CD4-positive, alpha-beta T cell (primary cell): ENCODE measurements around the gene ATP1A4. TPM values are rescaled to one million over a fixed set of nuclear protein-coding genes. Genes with fewer than 3 reads are reported as not detected.

ENCODE experiments used
- ATAC-seq: fragments of 200-7000 bp; cut with Tn5 transposase; one replicate; pipeline ENCODE4 v1.10.0; 2022; ENCODE audit warnings: mild to moderate bottlenecking; ENCODE audit not compliant: poor library complexity
- CTCF ChIA-PET: fragments of 350-600 bp; sonication (Branson Sonifier 250); formaldehyde crosslinking; loops from one replicate; lab custom pipeline; 2021; ENCODE audit warnings: antibody characterized with exemption, inconsistent platforms; lab: Charles Lee
- POLR2A ChIA-PET: fragments of 350-600 bp; sonication (Branson Sonifier 250); formaldehyde crosslinking; loops from one replicate; lab custom pipeline; 2021; ENCODE audit warnings: antibody characterized with exemption, inconsistent platforms; lab: Charles Lee
- DNase-seq, 14 experiments: peaks; one replicate each; pipeline ENCODE4 v3.0.0-alpha.2; 2013 to 2020; ENCODE audit warnings: mixed read lengths in 2 of 14
- H3K27ac ChIP-seq, 2 donors: one replicate each; pipeline versions ENCODE4 v1.5.1 to v1.7.0; 2013; ENCODE audit warnings: low read length in 2 of 2, low read depth in 1 of 2, mild to moderate bottlenecking in 1 of 2
- H3K27me3 ChIP-seq, 2 experiments: 1 replicate in 1 of 2; 2 replicates in 1 of 2; pipeline versions ENCODE4 v1.6.1 to v1.7.0; 2013; ENCODE audit warnings: low read length in 2 of 2, control low read depth in 1 of 2, mild to moderate bottlenecking in 1 of 2, moderate library complexity in 1 of 2; ENCODE audit not compliant: insufficient read depth in 2 of 2, control insufficient read depth in 1 of 2
- H3K36me3 ChIP-seq: one replicate; pipeline ENCODE4 v1.6.1; 2013; ENCODE audit warnings: low read length, control low read depth; ENCODE audit not compliant: insufficient read depth
- H3K4me1 ChIP-seq: one replicate; pipeline ENCODE4 v1.6.1; 2013; ENCODE audit warnings: low read length, control low read depth; ENCODE audit not compliant: insufficient read depth
- H3K4me3 ChIP-seq: one replicate; pipeline ENCODE4 v1.5.1; 2013; ENCODE audit warnings: mild to moderate bottlenecking, low read length, moderate library complexity
- H3K9me3 ChIP-seq, 2 experiments: 1 replicate in 1 of 2; 2 replicates in 1 of 2; pipeline versions ENCODE4 v1.6.1 to v1.7.0; 2013; ENCODE audit warnings: low read length in 2 of 2, mild to moderate bottlenecking in 2 of 2, control low read depth in 1 of 2, moderate library complexity in 1 of 2; ENCODE audit not compliant: control insufficient read depth in 1 of 2, insufficient read depth in 1 of 2
- H3K27ac Mint-ChIP-seq: one replicate; pipeline ENCODE4 v1.8.0; 2020; ENCODE audit warnings: mixed read lengths
- H3K27me3 Mint-ChIP-seq: one replicate; pipeline ENCODE4 v1.8.0; 2021; ENCODE audit warnings: mixed read lengths
- H3K36me3 Mint-ChIP-seq: one replicate; pipeline ENCODE4 v1.8.0; 2021; ENCODE audit warnings: low read depth, mixed read lengths
- H3K4me1 Mint-ChIP-seq: one replicate; pipeline ENCODE4 v1.8.0; 2021; ENCODE audit warnings: low read depth, mixed read lengths
- H3K4me3 Mint-ChIP-seq: one replicate; pipeline ENCODE4 v1.8.0; 2020; ENCODE audit warnings: mild to moderate bottlenecking, mixed read lengths
- H3K9me3 Mint-ChIP-seq: one replicate; pipeline ENCODE4 v1.8.0; 2020; ENCODE audit warnings: mixed read lengths
- intact Hi-C, 2 experiments: fragments of 100-400 bp; cut with DNase I in 1 of 2; cut with micrococcal nuclease in 1 of 2; formaldehyde crosslinking; loops; one replicate each; pipeline versions ENCODE4 v1.15.1 to v1.9.0; 2023 to 2025; cut with DNase I, micrococcal nuclease
- total RNA-seq, 174 experiments: library from RNA in 2 of 174; stranded (reverse) in 2 of 174; gene quantifications; one replicate each; pipeline ENCODE4 v1.2.3 and lab custom pipeline; 2021 to 2026
- TF ChIP-seq, protein P1 (sequence below): fragments of 200-600 bp; IDR thresholded peaks from one replicate; pipeline ENCODE4 v1.8.0; 2022; ENCODE audit warnings: antibody characterized with exemption, mild to moderate bottlenecking

The ATP1A4 gene
- total RNA-seq, 2 experiments from 2014 or later = 0.22 TPM; not detected in 1

GRCh38 chr1:160192234-160192633 lies 40.8 kb downstream of the ATP1A4 start:
- DNase-seq = no peak
- Mint-ChIP-seq H3K4me3 (no peak overlapping the region), H3K27me3 (no peaks in the 10 kb centered on the region), H3K36me3 (no peaks in the 10 kb centered on the region), H3K9me3 (no peaks in the 10 kb centered on the region), H3K4me1 (no peaks in the 10 kb centered on the region), H3K27ac (no peak overlapping the region)
- Histone ChIP-seq H3K4me3 (no peak overlapping the region), H3K9me3 (no peaks in the 10 kb centered on the region), H3K36me3 (no peaks in the 10 kb centered on the region), H3K4me1 (peaks cover 7% of the 10 kb centered on the region), H3K27ac (no peak overlapping the region), H3K27me3 (no peaks in the 10 kb centered on the region)
- ChIA-PET CTCF (interaction anchor here (1.6 to 3.2 kb wide), 4 partner anchors 60 to 99 kb away, joined by 5 to 22 read pairs (median 11); partner anchors contain the start of gene PEX19), POLR2A (no interaction called here)
- no peak for ATAC-seq
- TF ChIP-seq, protein P1, sequence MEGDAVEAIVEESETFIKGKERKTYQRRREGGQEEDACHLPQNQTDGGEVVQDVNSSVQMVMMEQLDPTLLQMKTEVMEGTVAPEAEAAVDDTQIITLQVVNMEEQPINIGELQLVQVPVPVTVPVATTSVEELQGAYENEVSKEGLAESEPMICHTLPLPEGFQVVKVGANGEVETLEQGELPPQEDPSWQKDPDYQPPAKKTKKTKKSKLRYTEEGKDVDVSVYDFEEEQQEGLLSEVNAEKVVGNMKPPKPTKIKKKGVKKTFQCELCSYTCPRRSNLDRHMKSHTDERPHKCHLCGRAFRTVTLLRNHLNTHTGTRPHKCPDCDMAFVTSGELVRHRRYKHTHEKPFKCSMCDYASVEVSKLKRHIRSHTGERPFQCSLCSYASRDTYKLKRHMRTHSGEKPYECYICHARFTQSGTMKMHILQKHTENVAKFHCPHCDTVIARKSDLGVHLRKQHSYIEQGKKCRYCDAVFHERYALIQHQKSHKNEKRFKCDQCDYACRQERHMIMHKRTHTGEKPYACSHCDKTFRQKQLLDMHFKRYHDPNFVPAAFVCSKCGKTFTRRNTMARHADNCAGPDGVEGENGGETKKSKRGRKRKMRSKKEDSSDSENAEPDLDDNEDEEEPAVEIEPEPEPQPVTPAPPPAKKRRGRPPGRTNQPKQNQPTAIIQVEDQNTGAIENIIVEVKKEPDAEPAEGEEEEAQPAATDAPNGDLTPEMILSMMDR = no peak
- intact Hi-C loops = loop anchor here (2.0 to 10.0 kb wide), 4 partner anchors 90 to 415 kb away; no protein-coding TSS in a partner anchor

DNA sequence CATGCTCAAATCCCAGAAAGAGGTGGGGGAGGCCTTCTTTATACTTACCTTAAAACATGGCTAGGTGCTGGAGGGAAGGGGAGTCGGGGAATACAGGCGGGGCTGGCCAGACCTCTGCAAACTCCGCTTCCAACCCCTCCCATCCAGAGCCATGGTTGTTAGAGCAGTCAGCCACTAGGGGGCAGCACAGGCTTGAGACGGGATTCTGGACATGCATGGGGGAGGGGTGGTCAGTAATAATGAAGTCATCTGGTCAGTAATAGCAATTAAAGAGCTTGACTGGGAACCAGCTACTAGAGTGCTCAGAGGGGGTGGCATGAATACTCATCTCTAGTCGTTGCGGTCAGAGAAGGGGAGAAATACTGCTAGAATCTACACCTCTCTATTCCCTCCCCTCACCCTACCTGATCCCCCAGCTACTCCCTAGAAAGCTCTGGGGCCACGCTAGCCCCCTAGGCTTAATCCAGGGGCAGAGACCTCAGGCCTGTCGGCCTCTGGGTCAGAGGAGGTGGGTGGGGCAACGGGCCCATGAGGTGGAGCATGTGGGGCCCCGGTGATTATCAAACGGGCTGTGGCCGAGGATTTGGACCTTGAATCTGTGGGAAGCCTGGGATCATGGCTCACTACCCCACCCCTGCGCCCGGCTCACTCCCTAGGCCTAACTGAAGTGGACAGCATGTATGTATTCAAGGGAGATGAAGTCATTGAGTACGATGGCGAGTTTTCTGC lies 41.9 kb downstream of the ATP1A4 start:
- no peak overlapping the region for H3K4me3 ChIP-seq
- no peaks in the 10 kb centered on the region for H3K9me3 ChIP-seq
- no peak overlapping the region for H3K27ac ChIP-seq
- intact Hi-C loops = loop anchor here (1.0 to 10.0 kb wide), 7 partner anchors 59 to 414 kb away; no protein-coding TSS in a partner anchor
- ATAC-seq (peak; percentile 95), DNase-seq (peak; percentile 62 to 88 (median 78))
- no peaks in the 10 kb centered on the region for H3K36me3 ChIP-seq
- H3K27me3 Mint-ChIP-seq = no peaks in the 10 kb centered on the region
- H3K4me3 Mint-ChIP-seq = no peak overlapping the region
- POLR2A ChIA-PET = interaction anchor here (1.0 kb wide), 1 partner anchor 98 kb away, joined by 4 read pairs; no protein-coding TSS in a partner anchor
- TF ChIP-seq, protein P1 = peak; percentile 89
- CTCF ChIA-PET = interaction anchor here (0.6 to 3.2 kb wide), 15 partner anchors 26 to 183 kb away, joined by 3 to 22 read pairs (median 4); partner anchors contain the start of gene PEX19
- H3K27ac Mint-ChIP-seq = no peak overlapping the region
- H3K4me1 ChIP-seq = peaks cover 7% of the 10 kb centered on the region
- no peaks in the 10 kb centered on the region for H3K9me3 Mint-ChIP-seq
- H3K4me1 Mint-ChIP-seq = no peaks in the 10 kb centered on the region
- no peaks in the 10 kb centered on the region for H3K27me3 ChIP-seq
- H3K36me3 Mint-ChIP-seq = no peaks in the 10 kb centered on the region

DNA sequence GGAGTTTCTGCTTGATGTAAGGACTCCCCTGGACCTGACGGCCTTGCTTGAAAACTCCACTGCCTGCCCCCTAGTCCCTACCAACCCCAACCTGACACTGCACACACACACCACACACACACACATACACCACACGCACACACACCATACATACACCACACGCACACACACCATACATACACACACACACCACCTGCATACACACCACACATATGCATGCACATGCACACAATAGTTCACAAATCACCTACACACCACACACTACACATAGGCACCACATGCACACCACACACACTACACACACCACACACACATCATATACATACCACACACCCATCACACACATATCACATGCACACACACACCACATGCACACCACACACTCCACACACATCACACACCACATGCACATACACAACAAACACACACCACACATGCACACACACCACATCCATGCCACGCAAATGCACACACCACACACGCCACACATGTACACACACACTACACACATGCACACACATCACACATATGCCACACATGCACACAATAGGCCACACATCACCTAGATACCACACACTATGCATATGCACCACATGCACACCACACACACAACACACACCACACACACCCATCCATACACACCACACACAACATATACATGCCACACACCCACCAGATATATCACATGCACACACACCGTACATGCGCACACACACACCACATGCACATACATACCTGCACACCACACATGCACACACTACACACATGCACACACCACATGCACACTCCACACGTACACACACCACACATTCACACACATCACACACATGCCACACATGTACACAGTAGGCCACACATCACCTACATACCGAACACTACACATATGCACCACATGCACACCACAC lies 42.7 kb downstream of the ATP1A4 start:
- no peaks in the 10 kb centered on the region for H3K36me3 Mint-ChIP-seq
- H3K4me3 Mint-ChIP-seq = no peak overlapping the region
- no peak for ATAC-seq
- ChIA-PET CTCF (interaction anchor here (0.6 to 3.2 kb wide), 16 partner anchors 25 to 183 kb away, joined by 3 to 22 read pairs (median 4); partner anchors contain the start of gene PEX19), POLR2A (interaction anchor here (1.0 kb wide), 1 partner anchor 97 kb away, joined by 4 read pairs; no protein-coding TSS in a partner anchor)
- Histone ChIP-seq H3K36me3 (no peaks in the 10 kb centered on the region), H3K9me3 (no peaks in the 10 kb centered on the region), H3K4me1 (peaks cover 7% of the 10 kb centered on the region), H3K4me3 (no peak overlapping the region), H3K27me3 (no peaks in the 10 kb centered on the region), H3K27ac (no peak overlapping the region)
- no peaks in the 10 kb centered on the region for H3K4me1 Mint-ChIP-seq
- H3K27ac Mint-ChIP-seq = no peak overlapping the region
- H3K27me3 Mint-ChIP-seq = no peaks in the 10 kb centered on the region
- DNase-seq = no peak
- TF ChIP-seq, protein P1 = no peak
- no peaks in the 10 kb centered on the region for H3K9me3 Mint-ChIP-seq
- intact Hi-C loops = loop anchor here (1.0 to 10.0 kb wide), 7 partner anchors 58 to 413 kb away; no protein-coding TSS in a partner anchor
